ENCODE data around the gene F8.

The F8 gene

DNA sequence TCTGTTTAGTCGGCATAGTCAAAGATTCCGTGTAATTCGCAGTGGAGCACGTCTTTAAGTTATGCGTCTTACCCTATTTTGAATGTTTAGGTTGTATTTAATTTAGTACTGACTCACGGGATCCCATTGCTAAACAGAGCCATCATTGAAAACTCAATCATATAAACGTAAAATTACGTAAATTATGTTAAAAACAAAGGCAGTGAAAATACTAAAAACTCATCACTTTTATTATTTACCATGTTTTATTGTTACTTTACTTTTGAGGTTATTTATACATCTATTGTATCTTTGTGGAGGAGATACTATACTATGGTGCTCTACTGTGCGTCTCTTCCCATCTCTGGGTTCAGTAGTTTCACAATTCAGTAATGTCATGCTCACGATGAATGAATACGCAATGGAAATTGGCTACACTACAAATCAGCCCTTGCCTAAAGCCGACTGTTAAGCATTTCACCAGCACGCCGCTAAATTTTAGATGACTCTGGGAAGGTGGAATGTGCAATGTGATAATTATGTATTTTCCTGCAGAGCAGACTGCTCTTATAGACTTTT lies 5.1 kb upstream of the F8 start:
- TF ChIP-seq, protein P1, sequence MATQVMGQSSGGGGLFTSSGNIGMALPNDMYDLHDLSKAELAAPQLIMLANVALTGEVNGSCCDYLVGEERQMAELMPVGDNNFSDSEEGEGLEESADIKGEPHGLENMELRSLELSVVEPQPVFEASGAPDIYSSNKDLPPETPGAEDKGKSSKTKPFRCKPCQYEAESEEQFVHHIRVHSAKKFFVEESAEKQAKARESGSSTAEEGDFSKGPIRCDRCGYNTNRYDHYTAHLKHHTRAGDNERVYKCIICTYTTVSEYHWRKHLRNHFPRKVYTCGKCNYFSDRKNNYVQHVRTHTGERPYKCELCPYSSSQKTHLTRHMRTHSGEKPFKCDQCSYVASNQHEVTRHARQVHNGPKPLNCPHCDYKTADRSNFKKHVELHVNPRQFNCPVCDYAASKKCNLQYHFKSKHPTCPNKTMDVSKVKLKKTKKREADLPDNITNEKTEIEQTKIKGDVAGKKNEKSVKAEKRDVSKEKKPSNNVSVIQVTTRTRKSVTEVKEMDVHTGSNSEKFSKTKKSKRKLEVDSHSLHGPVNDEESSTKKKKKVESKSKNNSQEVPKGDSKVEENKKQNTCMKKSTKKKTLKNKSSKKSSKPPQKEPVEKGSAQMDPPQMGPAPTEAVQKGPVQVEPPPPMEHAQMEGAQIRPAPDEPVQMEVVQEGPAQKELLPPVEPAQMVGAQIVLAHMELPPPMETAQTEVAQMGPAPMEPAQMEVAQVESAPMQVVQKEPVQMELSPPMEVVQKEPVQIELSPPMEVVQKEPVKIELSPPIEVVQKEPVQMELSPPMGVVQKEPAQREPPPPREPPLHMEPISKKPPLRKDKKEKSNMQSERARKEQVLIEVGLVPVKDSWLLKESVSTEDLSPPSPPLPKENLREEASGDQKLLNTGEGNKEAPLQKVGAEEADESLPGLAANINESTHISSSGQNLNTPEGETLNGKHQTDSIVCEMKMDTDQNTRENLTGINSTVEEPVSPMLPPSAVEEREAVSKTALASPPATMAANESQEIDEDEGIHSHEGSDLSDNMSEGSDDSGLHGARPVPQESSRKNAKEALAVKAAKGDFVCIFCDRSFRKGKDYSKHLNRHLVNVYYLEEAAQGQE (IDR thresholded peaks at IDR 0.05; ENCODE audit: insufficient read depth in 1 of 2, low read depth in 2 of 2, low read length in 2 of 2) = no peak
- TF ChIP-seq POLR2AphosphoS5 (IDR thresholded peaks at IDR 0.05; ENCODE audit: low read depth, low read length) = no peak
- TF ChIP-seq FOXP2 (optimal IDR thresholded peaks at IDR 0.05; ENCODE audit: borderline replicate concordance, extremely low read depth, extremely low read length, insufficient read depth) = no peak
- no peak for TF ChIP-seq TAF1 (IDR thresholded peaks at IDR 0.05; ENCODE audit: borderline replicate concordance, insufficient read depth, low read length)
- TF ChIP-seq SIN3A (IDR thresholded peaks at IDR 0.05; ENCODE audit: borderline replicate concordance, insufficient read depth, low read length) = no peak

DNA sequence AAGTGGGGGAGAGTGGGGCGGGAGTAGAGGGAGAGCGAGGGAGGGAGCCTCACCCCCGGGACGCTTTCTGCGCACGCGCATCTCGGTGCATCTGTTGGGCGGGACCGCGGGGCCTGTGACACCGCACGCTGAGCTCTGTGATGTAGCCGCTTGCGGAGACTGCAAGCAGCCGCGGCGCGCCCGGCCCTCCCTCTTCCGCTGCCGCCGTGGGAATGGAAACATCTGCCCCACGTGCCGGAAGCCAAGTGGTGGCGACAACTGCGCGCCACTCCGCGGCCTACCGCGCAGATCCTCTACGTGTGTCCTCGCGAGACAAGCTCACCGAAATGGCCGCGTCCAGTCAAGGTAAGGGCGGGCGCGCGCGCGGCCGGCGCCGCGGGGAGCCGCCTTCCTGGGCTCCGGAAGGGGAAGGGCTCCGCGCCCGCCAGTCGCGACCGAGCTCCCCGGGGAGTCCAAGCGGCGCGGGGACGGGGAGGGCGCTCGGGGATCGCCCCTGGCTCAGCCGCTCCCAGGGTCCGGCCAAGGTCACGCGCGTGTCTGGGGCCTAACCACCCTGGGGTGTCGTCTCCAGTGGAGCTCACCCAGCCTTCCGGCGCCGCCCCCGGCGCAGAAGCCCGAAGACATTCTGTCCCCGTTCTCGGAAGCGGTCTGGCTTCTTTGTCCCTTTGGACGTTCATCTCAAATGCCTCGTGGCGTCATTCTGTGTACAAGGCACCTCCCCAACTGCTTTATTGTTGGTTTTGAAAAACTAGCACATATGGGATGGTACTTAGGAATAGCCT lies 4.4 kb upstream of the F8 start, which contains the start of gene FUNDC2:
TSS of gene FUNDC2 (plus strand) at position 118 of the 782 bp plus-strand sequence. CDS start at position 213, 95 bp downstream.
- no peak for TF ChIP-seq POLR2AphosphoS5 (IDR thresholded peaks at IDR 0.05; ENCODE audit: low read depth, low read length)
- TF ChIP-seq FOXP2 (optimal IDR thresholded peaks at IDR 0.05; ENCODE audit: borderline replicate concordance, extremely low read depth, extremely low read length, insufficient read depth) = peak; percentile 64
- no peak for TF ChIP-seq SIN3A (IDR thresholded peaks at IDR 0.05; ENCODE audit: borderline replicate concordance, insufficient read depth, low read length)
- no peak for TF ChIP-seq TAF1 (IDR thresholded peaks at IDR 0.05; ENCODE audit: borderline replicate concordance, insufficient read depth, low read length)
- TF ChIP-seq, protein P1 (IDR thresholded peaks at IDR 0.05; ENCODE audit: insufficient read depth in 1 of 2, low read depth in 2 of 2, low read length in 2 of 2) = no peak

- TF ChIP-seq FOXP2 (optimal IDR thresholded peaks at IDR 0.05; ENCODE audit: borderline replicate concordance, extremely low read depth, extremely low read length, insufficient read depth) (no peak), SIN3A (IDR thresholded peaks at IDR 0.05; ENCODE audit: borderline replicate concordance, insufficient read depth, low read length) (no peak), TAF1 (IDR thresholded peaks at IDR 0.05; ENCODE audit: borderline replicate concordance, insufficient read depth, low read length) (no peak), POLR2AphosphoS5 (IDR thresholded peaks at IDR 0.05; ENCODE audit: low read depth, low read length) (no peak; the same call in 1 of the 2 replicates)
- TF ChIP-seq, protein P1 (IDR thresholded peaks at IDR 0.05; ENCODE audit: insufficient read depth in 1 of 2, low read depth in 2 of 2, low read length in 2 of 2) = no peak
These were observed 3.9 kb upstream of the F8 start for GRCh38 chrX:155026420-155026726.

DNA sequence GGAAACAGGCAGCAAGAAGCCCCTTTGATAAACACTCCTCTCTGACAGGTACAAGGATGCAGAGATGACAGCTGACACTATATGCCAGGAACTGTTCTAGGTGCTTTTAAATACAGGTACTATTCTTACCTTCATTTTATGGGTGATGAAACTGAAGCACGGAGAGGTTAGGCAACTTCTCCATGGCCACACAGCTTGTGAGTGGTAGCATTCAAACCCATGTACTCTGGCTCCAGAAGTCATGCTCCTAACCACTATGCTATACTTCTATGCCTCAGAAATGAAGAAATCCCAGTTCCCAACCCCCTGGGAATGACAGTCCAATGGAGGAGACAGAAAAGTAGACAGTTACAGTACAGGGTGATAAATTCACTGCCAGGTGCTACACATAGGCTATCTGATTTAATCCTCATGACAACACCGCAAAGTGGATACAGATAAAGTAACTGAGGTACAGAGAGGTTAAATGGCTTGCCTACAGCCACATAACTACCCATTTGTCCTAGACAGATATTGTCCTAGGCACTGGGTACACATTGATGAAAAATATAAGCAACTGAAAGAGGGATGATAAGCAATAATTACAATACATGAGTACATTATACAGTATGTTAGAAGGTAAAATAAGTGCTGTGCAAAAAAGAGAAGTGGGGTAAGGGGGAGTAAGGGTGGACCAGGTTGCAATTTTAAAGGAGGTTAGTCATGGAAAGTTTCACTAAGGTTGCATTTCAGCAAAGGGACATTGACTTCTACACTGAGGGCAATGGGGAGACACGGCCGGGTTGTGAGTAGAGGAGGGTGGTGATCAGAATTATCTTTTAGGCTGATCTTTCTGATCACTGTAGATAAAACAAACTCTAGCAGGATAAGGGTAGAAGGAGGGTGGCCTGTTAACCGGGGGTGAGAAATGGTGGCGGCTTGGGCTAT lies 1.6 kb upstream of the F8 start:
- TF ChIP-seq SIN3A (IDR thresholded peaks at IDR 0.05; ENCODE audit: borderline replicate concordance, insufficient read depth, low read length) (no peak), POLR2AphosphoS5 (IDR thresholded peaks at IDR 0.05; ENCODE audit: low read depth, low read length) (no peak)

DNA sequence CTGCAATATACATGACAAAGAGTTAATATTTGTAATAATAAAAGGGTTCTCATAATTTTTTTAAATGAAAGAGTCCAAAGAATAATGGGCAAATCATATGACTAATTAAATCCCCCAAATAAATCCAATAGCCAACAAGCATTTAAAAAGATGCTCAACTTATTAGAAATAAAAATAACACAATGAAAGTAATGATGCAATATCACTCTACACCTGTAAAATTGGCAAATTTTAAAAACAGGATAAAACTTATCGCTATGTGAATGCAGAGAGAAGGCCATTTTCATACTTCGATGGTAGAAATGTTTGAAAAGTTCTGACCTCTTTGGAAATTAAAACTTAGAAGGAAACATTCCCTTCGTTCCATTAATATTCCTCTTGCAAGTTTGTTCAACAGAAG lies 1.9 kb downstream of the F8 start:
- TF ChIP-seq SIN3A (IDR thresholded peaks at IDR 0.05; ENCODE audit: borderline replicate concordance, insufficient read depth, low read length) = no peak
- TF ChIP-seq POLR2AphosphoS5 (IDR thresholded peaks at IDR 0.05; ENCODE audit: low read depth, low read length) = no peak
- no peak for TF ChIP-seq FOXP2 (optimal IDR thresholded peaks at IDR 0.05; ENCODE audit: borderline replicate concordance, extremely low read depth, extremely low read length, insufficient read depth)
- TF ChIP-seq TAF1 (IDR thresholded peaks at IDR 0.05; ENCODE audit: borderline replicate concordance, insufficient read depth, low read length) = no peak
- TF ChIP-seq, protein P1 (IDR thresholded peaks at IDR 0.05; ENCODE audit: insufficient read depth in 1 of 2, low read depth in 2 of 2, low read length in 2 of 2) = no peak
